ENCODE data around the gene NMS. TPM values are rescaled to one million over a fixed set of nuclear protein-coding genes. Genes with fewer than 3 reads are reported as not detected.

The NMS gene
- total RNA-seq, 1 experiment from 2014 or later = not detected

DNA sequence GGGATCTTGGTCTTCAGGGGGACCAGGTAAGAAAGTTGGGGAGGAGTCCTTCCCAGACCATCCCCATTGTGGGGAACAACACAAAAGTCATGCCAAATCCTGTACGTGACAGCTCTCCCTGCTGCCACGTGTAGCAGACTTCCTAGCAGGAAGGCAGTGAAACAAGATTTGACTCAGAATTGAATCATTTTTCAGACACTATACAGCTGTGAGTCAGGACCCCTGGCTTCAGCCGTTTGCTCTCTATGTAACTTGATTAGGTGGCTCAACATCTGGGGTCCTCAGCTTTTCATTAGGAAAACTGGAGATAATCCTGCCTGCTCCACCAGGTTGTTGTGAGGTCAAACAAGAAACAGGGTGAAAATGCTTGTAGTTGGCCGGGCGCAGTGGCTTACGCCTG, 59.6 kb downstream of the NMS start:
- peaks cover 10% of the 10 kb centered on the region for H3K9me3 Mint-ChIP-seq
- ATAC-seq (no peak), DNase-seq (ENCODE audit: low spot score) (no peak)
- no peak overlapping the region for H3K27ac Mint-ChIP-seq
- H3K4me3 Mint-ChIP-seq = no peak overlapping the region
- CTCF ChIA-PET = no interaction called here
- no peaks in the 10 kb centered on the region; the same call in 1 of the 2 replicates for H3K27me3 Mint-ChIP-seq (ENCODE audit: low read depth)
- POLR2A ChIA-PET = no interaction called here
- peaks cover 10% of the 10 kb centered on the region for H3K4me1 Mint-ChIP-seq
- TF ChIP-seq, protein P1, sequence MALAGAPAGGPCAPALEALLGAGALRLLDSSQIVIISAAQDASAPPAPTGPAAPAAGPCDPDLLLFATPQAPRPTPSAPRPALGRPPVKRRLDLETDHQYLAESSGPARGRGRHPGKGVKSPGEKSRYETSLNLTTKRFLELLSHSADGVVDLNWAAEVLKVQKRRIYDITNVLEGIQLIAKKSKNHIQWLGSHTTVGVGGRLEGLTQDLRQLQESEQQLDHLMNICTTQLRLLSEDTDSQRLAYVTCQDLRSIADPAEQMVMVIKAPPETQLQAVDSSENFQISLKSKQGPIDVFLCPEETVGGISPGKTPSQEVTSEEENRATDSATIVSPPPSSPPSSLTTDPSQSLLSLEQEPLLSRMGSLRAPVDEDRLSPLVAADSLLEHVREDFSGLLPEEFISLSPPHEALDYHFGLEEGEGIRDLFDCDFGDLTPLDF (CRISPR knock-in tag; IDR thresholded peaks at IDR 0.05) = no peak
- no peaks in the 10 kb centered on the region for H3K36me3 Mint-ChIP-seq

Other genes with a start within 250 kb of the NMS start
- gene LONRF2, start 148.0 kb upstream of the NMS start, total RNA-seq (2021) = 0.33 to 0.57 TPM (median 0.55 TPM) in 3 replicates
- 19.9 to 24.4 TPM (median 21.6 TPM) in 3 replicates for gene CHST10, start 52.8 kb upstream of the NMS start, total RNA-seq (2021)
- 22.0 to 22.9 TPM (median 22.1 TPM) in 3 replicates for gene PDCL3, start 92.5 kb downstream of the NMS start, total RNA-seq (2021)

Data from WTC11 (cell line).